ENCODE data around the gene ATP5MG. TPM values are rescaled to one million over a fixed set of nuclear protein-coding genes. Genes with fewer than 3 reads are reported as not detected.

ATP5MG gene
- total RNA-seq, 1 donor from 2014 or later, result 76.2 TPM

DNA sequence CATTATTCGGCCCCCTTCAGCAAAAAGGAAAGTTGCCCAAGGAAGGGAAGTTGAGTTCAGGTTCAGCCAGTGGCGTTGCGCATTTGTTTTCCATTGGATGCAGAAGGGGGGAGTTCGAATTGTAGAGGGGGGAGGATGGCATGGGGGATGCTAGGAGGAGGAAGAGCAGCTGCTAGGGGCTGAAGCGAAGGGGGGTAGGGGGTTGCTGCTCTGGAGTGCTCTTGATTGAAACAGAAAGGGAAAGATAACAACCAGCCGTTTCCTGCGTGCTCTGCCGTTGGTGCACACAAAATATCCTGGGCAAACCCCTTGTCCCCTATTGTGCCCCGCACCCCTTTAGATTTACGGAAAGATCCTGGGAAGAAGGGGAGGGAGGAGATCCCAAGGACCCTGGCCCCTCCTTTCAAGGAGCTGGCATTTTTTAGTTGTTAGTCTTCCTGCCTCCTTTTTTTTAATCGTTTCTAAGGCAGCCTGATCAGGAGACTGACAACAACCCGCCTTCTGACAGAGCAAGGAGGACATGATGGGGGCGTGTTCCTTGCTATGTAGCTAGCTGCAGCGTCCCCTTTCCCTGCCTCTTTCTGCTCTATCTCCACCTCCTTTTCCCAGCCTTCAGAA, 37.0 kb downstream of the ATP5MG start:
- FAIRE-seq, result no peak

DNA sequence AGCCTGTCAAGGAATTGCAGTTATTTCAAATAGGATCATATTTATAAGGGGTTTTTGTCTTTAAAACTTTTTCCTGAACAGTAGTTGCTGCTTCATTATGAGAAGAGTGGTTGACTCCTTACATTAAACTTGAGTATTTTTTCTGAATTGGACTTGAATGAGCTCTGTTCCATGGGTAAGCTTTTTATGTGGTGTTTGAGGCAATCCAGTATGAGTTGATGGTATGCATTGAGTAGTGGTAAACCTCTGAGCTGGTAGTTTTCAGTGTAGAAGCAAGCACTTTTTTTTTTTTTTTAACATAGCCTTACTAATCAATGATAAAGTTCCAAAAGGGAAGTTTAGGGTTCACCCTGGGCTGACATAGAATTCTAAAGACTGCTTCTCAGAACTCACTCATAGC, 38.2 kb downstream of the ATP5MG start:
- FAIRE-seq (no peak), DNase-seq (ENCODE audit: low spot score in 2 of 2) (no peak)

More for the DNA sequence above, 37.0 kb downstream of the ATP5MG start:
- DNase-seq (ENCODE audit: low spot score in 2 of 2), result peak; percentile 33 to 38

DNA sequence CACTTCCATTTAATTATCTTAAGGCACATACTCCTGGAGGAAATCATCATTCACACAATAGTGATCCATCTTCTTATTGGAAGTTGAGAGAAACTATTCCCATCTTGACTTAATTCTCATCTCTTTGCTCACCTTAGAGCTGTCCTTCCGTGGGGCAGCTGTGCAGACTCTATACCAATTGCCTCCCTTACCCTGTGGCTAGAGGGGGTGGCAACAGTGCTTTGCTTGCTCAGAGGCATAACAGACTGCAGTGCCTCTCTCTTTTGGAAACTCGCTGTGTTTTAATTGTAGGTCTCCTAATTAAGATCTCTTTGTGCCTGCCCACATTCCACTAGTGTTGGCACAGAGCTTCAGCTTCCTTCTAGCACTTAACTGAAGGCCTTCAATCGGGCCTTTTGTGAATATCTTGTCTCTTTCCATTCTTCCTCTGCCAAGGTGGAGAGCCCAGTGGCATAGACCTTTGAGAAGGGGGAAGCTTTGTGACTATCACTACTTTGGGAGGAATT, 40.4 kb downstream of the ATP5MG start:
- FAIRE-seq (no peak), DNase-seq (ENCODE audit: low spot score in 2 of 2) (no peak)

DNA sequence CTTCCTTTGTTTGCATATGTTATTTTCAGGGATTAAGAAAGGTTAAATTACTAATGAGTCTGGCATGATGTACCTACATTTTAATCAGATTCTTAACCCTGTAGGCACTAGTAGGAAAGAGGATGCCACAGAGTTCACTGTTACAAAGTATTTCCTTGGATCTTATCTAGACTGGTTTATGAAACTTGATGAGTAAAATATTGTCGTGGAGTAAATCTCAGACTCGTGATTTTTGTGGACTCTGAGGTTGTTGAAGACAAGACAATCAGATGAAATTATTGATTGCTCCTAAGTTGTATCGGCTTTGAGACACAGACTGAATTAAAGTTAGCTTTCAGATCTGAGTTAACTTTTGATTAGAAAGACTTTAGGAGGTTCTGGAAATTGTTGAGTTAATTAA, 40.9 kb downstream of the ATP5MG start:
- DNase-seq (ENCODE audit: low spot score in 2 of 2) (no peak), FAIRE-seq (no peak)

DNA sequence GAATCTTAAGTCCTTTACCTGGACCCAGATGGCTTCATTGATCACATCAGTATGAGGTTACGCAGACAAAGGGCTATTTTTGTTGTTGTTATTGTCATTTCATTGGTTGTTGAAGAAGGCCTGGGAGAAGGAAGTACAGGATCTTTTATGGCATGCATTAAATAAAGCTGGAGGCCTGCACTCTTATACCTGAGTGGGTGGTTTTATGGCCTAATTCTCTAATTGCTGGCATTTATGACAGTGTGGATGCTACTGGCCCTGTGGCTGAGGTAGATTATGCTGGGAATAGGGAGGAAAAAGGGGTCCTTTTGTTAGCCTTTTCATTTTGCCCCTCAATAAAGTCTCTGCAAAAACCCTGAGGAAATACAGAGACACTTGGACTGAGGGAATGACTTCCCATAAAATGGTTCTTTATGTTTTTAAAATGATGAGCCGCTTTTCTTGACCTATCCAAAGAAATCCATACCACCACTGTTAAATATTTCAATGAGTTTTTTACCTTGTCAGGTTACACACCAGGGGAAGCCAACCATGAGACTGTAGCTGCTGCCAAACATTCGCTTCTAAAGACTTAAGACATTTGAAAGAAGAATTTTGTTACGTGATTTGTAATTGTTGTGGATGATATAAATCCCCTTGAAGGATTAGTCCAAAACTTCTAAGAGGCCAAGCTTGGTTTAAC, 41.6 kb downstream of the ATP5MG start:
- DNase-seq (ENCODE audit: low spot score in 2 of 2) (no peak), FAIRE-seq (no peak)

DNA sequence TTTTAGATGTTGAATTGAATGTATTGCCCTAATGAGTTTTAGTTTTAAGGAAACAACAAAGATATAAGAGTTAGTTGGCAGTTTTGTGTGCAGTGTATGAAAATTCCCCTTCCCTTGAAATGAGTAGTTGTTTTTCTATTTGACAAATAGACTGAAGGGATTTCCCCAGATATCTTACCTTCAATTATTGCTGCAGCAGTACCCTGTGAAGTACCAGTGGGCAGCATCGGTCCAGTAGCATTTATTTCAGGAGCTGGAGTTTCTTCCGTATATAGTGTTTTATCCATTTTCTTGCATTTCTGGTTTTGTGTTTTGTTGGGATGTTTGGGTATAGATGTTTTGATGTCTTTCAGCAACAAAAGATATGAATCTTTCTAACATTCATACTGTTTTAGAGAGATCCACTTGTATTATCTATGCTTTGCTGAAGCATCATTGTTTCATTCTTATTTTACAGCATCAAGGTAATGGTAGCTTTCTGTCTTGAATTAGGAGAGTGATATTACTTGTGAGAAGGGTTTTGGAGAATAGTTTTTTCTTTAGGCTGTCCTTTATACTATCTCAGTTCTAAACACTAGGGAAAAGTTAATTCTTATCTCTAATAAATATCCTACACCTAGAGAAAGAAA, 42.3 kb downstream of the ATP5MG start:
- FAIRE-seq (no peak), DNase-seq (ENCODE audit: low spot score in 2 of 2) (no peak)

DNA sequence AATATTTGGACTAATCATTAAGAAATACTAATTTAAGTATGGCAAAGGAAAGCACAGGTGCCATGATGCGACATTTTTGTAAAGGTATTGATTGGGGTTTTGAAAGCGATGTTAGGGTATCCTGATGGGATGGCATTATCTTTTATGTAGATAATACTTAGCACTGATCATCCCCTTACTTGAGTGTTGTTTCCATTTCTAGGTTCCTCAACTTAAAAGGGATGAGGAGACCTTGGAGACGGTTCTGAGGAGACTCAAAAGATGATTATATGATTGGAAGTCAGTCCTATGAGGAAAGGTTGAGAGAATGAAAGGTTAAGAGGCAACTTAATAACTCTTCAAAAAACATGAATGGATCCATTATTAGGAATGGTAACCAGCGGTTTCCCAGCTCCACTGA, 46.0 kb downstream of the ATP5MG start:
- FAIRE-seq, result no peak

DNA sequence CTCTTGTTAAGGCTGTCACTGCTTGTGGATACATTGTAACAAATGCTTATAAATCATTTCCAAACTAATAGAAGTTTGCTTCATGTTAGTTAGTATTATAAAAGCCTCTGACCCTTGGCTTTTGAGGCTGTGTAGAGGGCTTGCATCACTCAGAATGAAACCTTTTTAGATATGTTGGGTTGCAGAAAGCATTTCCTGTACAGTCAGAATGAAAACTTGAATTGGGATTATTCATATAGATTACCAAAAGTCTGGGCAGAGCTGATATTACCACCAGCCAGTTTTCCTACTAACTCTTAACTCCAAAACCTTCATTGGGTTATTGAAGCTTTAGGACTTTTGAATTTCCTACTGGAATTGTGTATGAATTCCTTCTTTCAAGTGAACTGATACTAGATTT, 46.9 kb downstream of the ATP5MG start:
- no peak for FAIRE-seq
- no peak for DNase-seq (ENCODE audit: low spot score in 2 of 2)

More for the DNA sequence above, 46.0 kb downstream of the ATP5MG start:
- no peak for DNase-seq (ENCODE audit: low spot score in 2 of 2)

DNA sequence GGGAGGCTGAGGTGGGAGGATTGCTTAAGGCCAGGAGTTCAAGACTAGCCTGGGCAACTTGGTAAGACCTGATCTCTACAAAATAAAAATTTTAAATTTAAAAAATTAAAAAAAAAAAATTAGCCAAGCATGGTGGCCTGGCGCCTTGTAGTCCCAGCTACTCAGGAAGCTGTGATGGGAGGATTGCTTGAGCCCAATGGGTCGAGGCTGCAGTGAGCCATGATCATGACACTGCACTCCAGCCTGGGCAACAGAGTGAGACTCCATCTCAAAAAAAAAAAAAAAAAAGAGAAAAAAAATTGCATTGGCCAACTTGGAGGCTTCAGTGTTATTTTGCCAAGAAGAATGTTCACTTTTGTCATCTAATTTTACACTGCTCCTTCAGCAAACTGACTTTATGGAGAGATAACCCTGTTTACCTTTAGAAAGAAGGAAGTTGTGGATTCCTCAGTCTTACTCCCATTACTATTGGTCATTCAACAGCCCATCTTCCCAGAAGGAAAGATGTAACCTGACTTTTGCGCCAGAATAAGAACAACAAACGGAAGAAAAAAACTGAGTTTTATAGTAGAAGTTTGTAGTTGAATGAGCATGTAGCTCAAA, 48.0 kb downstream of the ATP5MG start:
- DNase-seq (ENCODE audit: low spot score in 2 of 2) (no peak), FAIRE-seq (no peak)

DNA sequence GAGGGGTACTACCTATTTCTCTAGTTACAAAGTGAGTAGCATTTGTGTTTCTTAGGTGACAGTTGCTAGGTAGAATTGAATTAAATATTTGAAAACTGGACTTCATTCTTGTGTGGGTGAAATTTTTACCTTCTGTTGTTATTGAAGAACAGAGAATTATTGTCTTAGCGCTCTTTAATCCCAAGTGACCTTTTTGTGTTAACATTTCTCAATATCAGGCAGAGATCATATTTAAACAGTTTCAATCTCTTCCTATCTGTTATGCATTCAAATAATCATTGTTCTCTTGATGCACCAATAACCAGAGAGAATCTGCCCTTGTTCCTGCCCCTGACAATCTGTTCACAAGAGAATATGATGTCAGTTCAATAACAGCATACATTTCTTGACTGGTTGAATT, 49.0 kb downstream of the ATP5MG start:
- DNase-seq (ENCODE audit: low spot score in 2 of 2) (no peak), FAIRE-seq (no peak)

Other genes with a start within 250 kb of the ATP5MG start
- gene SCN4B, start 248.8 kb upstream of the ATP5MG start, total RNA-seq, result 5.7 TPM
- gene SCN2B, start 225.0 kb upstream of the ATP5MG start, total RNA-seq, result 4.9 TPM
- 0.82 TPM for gene JAML, start 176.6 kb upstream of the ATP5MG start, total RNA-seq
- 2.4 TPM for gene MPZL3, start 149.2 kb upstream of the ATP5MG start, total RNA-seq
- gene MPZL2, start 137.3 kb upstream of the ATP5MG start, total RNA-seq, result 1.6 TPM
- not detected for gene CD3E, start 96.9 kb upstream of the ATP5MG start, total RNA-seq
- gene CD3D, start 58.9 kb upstream of the ATP5MG start, total RNA-seq, result not detected
- not detected for gene CD3G, start 57.3 kb upstream of the ATP5MG start, total RNA-seq
- gene UBE4A, start 42.0 kb upstream of the ATP5MG start, total RNA-seq, result 58.3 TPM
- 35.9 TPM for gene KMT2A, start 34.9 kb downstream of the ATP5MG start, total RNA-seq
- gene TTC36, start 125.9 kb downstream of the ATP5MG start, total RNA-seq, result 2.4 TPM
- 27.3 TPM for gene TMEM25, start 129.6 kb downstream of the ATP5MG start, total RNA-seq
- gene IFT46, start 164.3 kb downstream of the ATP5MG start, total RNA-seq, result 69.7 TPM
- 71.3 TPM for gene ARCN1, start 170.8 kb downstream of the ATP5MG start, total RNA-seq
- gene PHLDB1, start 206.0 kb downstream of the ATP5MG start, total RNA-seq, result 53.8 TPM

Data from frontal cortex (tissue), 4 donors.